ENCODE measurements around the gene CELF2. TPM values are rescaled to one million over a fixed set of nuclear protein-coding genes. Genes with fewer than 3 reads are reported as not detected.

CELF2 gene
- total and polyA plus RNA-seq, 9 of the 15 experiments (the other 6 are each of a cell fraction or from before 2014, with no cell fraction given) = 4.0 to 20.3 (median 11.1) TPM

GRCh38 chr10:11042357-11042756 lies 24.7 kb downstream of the CELF2 start:
- Histone ChIP-seq H3K9me1 (ENCODE audit: control insufficient read depth, insufficient read depth, low read length) (no peaks in the 10 kb centered on the region), H3K4me2 (ENCODE audit: insufficient read depth, low read length) (no peak overlapping the region), H3K27ac (ENCODE audit: extremely low read depth, low read depth, low read length) (no peak overlapping the region), H3K9me3 (replicated peaks; ENCODE audit: control insufficient read depth, insufficient read depth, low read depth, low read length) (no peaks in the 10 kb centered on the region), H3K36me3 (ENCODE audit: control insufficient read depth, insufficient read depth, low read length) (no peaks in the 10 kb centered on the region), H3K4me1 (replicated peaks in 1 of 2; ENCODE audit: control insufficient read depth in 2 of 2, insufficient read depth in 2 of 2, low read length in 2 of 2) (no peaks in the 10 kb centered on the region), H2AFZ (ENCODE audit: low read depth, low read length) (no peak overlapping the region), H4K20me1 (replicated peaks; ENCODE audit: control insufficient read depth, insufficient read depth, low read length) (no peaks in the 10 kb centered on the region), H3K27me3 (ENCODE audit: control insufficient read depth in 2 of 2, insufficient read depth in 2 of 2, low read length in 2 of 2) (peaks cover 7 to 12% of the 10 kb centered on the region in 2 experiments), H3K4me3 (no peak overlapping the region), H3K79me2 (ENCODE audit: control insufficient read depth, insufficient read depth, low read length) (no peaks in the 10 kb centered on the region), H3K9ac (ENCODE audit: insufficient read depth in 1 of 2, low read depth in 2 of 2, low read length in 2 of 2) (no peak overlapping the region)
- in situ Hi-C loops (cut with MboI) (loop anchor here (25.0 kb wide), 1 partner anchor 1705 kb away; no protein-coding TSS in a partner anchor), intact Hi-C loops (cut with micrococcal nuclease) (no loop called here)
- ATAC-seq = no peak
- POLR2A ChIA-PET = no interaction called here
- BruUV-seq (replicated peaks) = no TSS peak
- WGBS (ENCODE audit: insufficient coverage, low coverage, missing lambda C conversion rate) = 0% methylated on average over 4 of the region's 4 CpGs
- TF ChIP-seq CEBPG (CRISPR knock-in tag; IDR thresholded peaks at IDR 0.05) (no peak), CEBPG (tag; conservative IDR thresholded peaks at IDR 0.05 in 1 of 2, IDR thresholded peaks at IDR 0.05 in 1 of 2) (0 out of 4 replicates have a peak, but pooled peaks of 1 of the 2 experiments have one; percentile 40), NR2F6 (CRISPR knock-in tag; IDR thresholded peaks at IDR 0.05) (no peak)
- DNase-seq (ENCODE audit: extremely low read depth in 1 of 4, low spot score in 3 of 4) = no peak
- CTCF ChIA-PET (ENCODE audit: low intra/inter-chr PET ratio) = no interaction called here
- FAIRE-seq = no peak

DNA sequence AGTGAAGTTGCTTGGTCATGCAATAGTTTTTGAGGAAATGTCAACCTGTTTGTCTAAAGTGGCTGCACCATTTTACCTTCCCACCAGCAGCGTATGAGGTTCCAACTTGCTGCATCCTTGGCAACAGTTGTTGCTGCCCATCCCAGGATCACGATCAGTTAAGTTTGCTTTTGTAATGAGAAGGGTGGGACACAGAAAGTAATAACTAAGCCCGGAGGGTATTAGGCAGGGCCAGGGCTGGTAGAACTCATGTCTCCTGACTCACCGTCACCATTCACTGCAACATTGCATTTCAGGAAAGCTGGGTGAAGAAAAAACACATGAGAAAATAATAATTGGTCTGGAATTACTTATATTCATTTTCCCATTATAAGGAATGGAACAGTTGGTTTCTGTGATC lies 25.4 kb downstream of the CELF2 start:
- Histone ChIP-seq H3K9ac (ENCODE audit: insufficient read depth in 1 of 2, low read depth in 2 of 2, low read length in 2 of 2) (no peak overlapping the region), H4K20me1 (replicated peaks; ENCODE audit: control insufficient read depth, insufficient read depth, low read length) (no peaks in the 10 kb centered on the region), H3K79me2 (ENCODE audit: control insufficient read depth, insufficient read depth, low read length) (no peaks in the 10 kb centered on the region), H3K9me3 (replicated peaks; ENCODE audit: control insufficient read depth, insufficient read depth, low read depth, low read length) (no peaks in the 10 kb centered on the region), H3K4me3 (no peak overlapping the region), H3K27me3 (ENCODE audit: control insufficient read depth in 2 of 2, insufficient read depth in 2 of 2, low read length in 2 of 2) (peaks cover 7 to 12% of the 10 kb centered on the region in 2 experiments), H3K27ac (ENCODE audit: extremely low read depth, low read depth, low read length) (no peak overlapping the region), H3K36me3 (ENCODE audit: control insufficient read depth, insufficient read depth, low read length) (no peaks in the 10 kb centered on the region), H2AFZ (ENCODE audit: low read depth, low read length) (no peak overlapping the region), H3K4me1 (replicated peaks in 1 of 2; ENCODE audit: control insufficient read depth in 2 of 2, insufficient read depth in 2 of 2, low read length in 2 of 2) (no peaks in the 10 kb centered on the region), H3K4me2 (ENCODE audit: insufficient read depth, low read length) (no peak overlapping the region), H3K9me1 (ENCODE audit: control insufficient read depth, insufficient read depth, low read length) (no peaks in the 10 kb centered on the region)
- BruUV-seq (replicated peaks) = no TSS peak
- POLR2A ChIA-PET = interaction anchor here (0.8 kb wide), 1 partner anchor 24 kb away, joined by 4 read pairs; no protein-coding TSS in a partner anchor
- TF ChIP-seq MXD1 (CRISPR knock-in tag; IDR thresholded peaks at IDR 0.05; ENCODE audit: borderline replicate concordance, poor library complexity, severe bottlenecking) (no peak), STAT5B (CRISPR knock-in tag; IDR thresholded peaks at IDR 0.05) (no peak), CHAMP1 (IDR thresholded peaks at IDR 0.05) (no peak), BRCA1 (IDR thresholded peaks at IDR 0.05) (no peak), BRCA1 (CRISPR knock-in tag; IDR thresholded peaks at IDR 0.05) (no peak)
- TF ChIP-seq, protein P1, sequence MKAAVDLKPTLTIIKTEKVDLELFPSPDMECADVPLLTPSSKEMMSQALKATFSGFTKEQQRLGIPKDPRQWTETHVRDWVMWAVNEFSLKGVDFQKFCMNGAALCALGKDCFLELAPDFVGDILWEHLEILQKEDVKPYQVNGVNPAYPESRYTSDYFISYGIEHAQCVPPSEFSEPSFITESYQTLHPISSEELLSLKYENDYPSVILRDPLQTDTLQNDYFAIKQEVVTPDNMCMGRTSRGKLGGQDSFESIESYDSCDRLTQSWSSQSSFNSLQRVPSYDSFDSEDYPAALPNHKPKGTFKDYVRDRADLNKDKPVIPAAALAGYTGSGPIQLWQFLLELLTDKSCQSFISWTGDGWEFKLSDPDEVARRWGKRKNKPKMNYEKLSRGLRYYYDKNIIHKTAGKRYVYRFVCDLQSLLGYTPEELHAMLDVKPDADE (conservative IDR thresholded peaks at IDR 0.05; ENCODE audit: control insufficient read depth, low read depth, low read length) = no peak
- intact Hi-C loops (cut with micrococcal nuclease) = no loop called here
- in situ Hi-C loops (cut with MboI) = loop anchor here (25.0 kb wide), 1 partner anchor 1706 kb away; no protein-coding TSS in a partner anchor
- DNase-seq (ENCODE audit: extremely low read depth in 1 of 4, low spot score in 3 of 4) = no peak
- ATAC-seq = no peak
- 6% methylated on average over 4 of the region's 4 CpGs for WGBS (ENCODE audit: insufficient coverage, low coverage, missing lambda C conversion rate)
- FAIRE-seq = no peak
- CTCF ChIA-PET (ENCODE audit: low intra/inter-chr PET ratio) = no interaction called here

All from K562 (cell line).